SK-N-SH treated with all-trans-retinoic acid at 6 μM for 48 hours (cell line): ENCODE results near the gene NXPH1.

ENCODE experiments used
- ATAC-seq: fragments of 200-7000 bp; cut with Tn5 transposase; 3 replicates; pipeline ENCODE4 v1.9.1; 2020; ENCODE audit warnings: mild to moderate bottlenecking, moderate library complexity
- ARNTL ChIP-seq: fragments of 450-650 bp; formaldehyde crosslinking; IDR thresholded peaks from 2 replicates; pipeline ENCODE4 v1.5.0; 2020; ENCODE audit warnings: low read depth, mild to moderate bottlenecking, moderate library complexity, borderline replicate concordance
- BACH2 ChIP-seq: fragments of 250-450 bp; sonication (Bioruptor Pico); IDR thresholded peaks from 2 replicates; pipeline ENCODE4 v1.9.0; 2021; ENCODE audit warnings: mild to moderate bottlenecking, borderline replicate concordance
- CREB5 ChIP-seq: fragments of 250-450 bp; sonication (Bioruptor Pico); IDR thresholded peaks from 2 replicates; pipeline ENCODE4 v1.5.1; 2020; ENCODE audit warnings: low read depth, mild to moderate bottlenecking, moderate library complexity
- CSDC2 ChIP-seq: fragments of 250-450 bp; sonication (Bioruptor Pico); IDR thresholded peaks from 2 replicates; pipeline ENCODE4 v1.5.0; 2020; ENCODE audit warnings: mild to moderate bottlenecking, moderate library complexity
- CSRNP3 ChIP-seq: fragments of 250-450 bp; sonication (Bioruptor Pico); IDR thresholded peaks from 2 replicates; pipeline ENCODE4 v1.5.1; 2021; ENCODE audit warnings: mild to moderate bottlenecking, moderate library complexity
- ESRRG ChIP-seq: fragments of 250-450 bp; sonication (Bioruptor Pico); IDR thresholded peaks from 2 replicates; pipeline ENCODE4 v1.6.1; 2021; ENCODE audit warnings: mild to moderate bottlenecking
- GLIS3 ChIP-seq: fragments of 250-450 bp; sonication (Bioruptor Pico); IDR thresholded peaks from 2 replicates; pipeline ENCODE4 v1.5.0; 2020; ENCODE audit warnings: mild to moderate bottlenecking, moderate library complexity
- OSR1 ChIP-seq: fragments of 250-450 bp; sonication (Bioruptor Pico); IDR thresholded peaks from 2 replicates; pipeline ENCODE4 v1.8.0; 2022; ENCODE audit warnings: moderate library complexity, mild to moderate bottlenecking, inconsistent platforms
- PATZ1 ChIP-seq: fragments of 250-450 bp; sonication (Bioruptor Pico); IDR thresholded peaks from 2 replicates; pipeline ENCODE4 v1.8.0; 2020; ENCODE audit warnings: mild to moderate bottlenecking, moderate library complexity, borderline replicate concordance
- PPARA ChIP-seq: fragments of 250-450 bp; sonication (Bioruptor Pico); IDR thresholded peaks from 2 replicates; pipeline ENCODE4 v1.5.0; 2020; ENCODE audit warnings: mild to moderate bottlenecking, borderline replicate concordance
- RARB ChIP-seq: fragments of 250-450 bp; sonication (Bioruptor Pico); IDR thresholded peaks from 2 replicates; pipeline ENCODE4 v1.8.0; 2021; ENCODE audit warnings: mild to moderate bottlenecking, moderate library complexity
- SNAI2 ChIP-seq: fragments of 250-450 bp; sonication (Bioruptor Pico); IDR thresholded peaks from 2 replicates; pipeline ENCODE4 v1.5.0; 2020; ENCODE audit warnings: mild to moderate bottlenecking, moderate library complexity
- TCF4 ChIP-seq: fragments of 250-450 bp; sonication (Bioruptor Pico); IDR thresholded peaks from 2 replicates; pipeline ENCODE4 v1.8.0; 2021; ENCODE audit warnings: mild to moderate bottlenecking, moderate library complexity, borderline replicate concordance
- ZC3H10 ChIP-seq: fragments of 250-450 bp; sonication (Bioruptor Pico); IDR thresholded peaks from 2 replicates; pipeline ENCODE4 v1.5.1; 2021; ENCODE audit warnings: mild to moderate bottlenecking, moderate library complexity
- ZFP3 ChIP-seq: fragments of 250-450 bp; sonication (Bioruptor Pico); IDR thresholded peaks from 2 replicates; pipeline ENCODE4 v1.5.0; 2020; ENCODE audit warnings: mild to moderate bottlenecking, moderate library complexity
- ZFP30 ChIP-seq: fragments of 450-650 bp; formaldehyde crosslinking; IDR thresholded peaks from 2 replicates; pipeline ENCODE4 v1.5.0; 2022; ENCODE audit warnings: mild to moderate bottlenecking, moderate library complexity
- ZNF565 ChIP-seq: fragments of 450-650 bp; formaldehyde crosslinking; conservative IDR thresholded peaks from 2 replicates; pipeline ENCODE4 v1.5.0; 2020; ENCODE audit warnings: low read depth, mild to moderate bottlenecking, moderate library complexity
- ZNF70 ChIP-seq: fragments of 450-650 bp; formaldehyde crosslinking; IDR thresholded peaks from 2 replicates; pipeline ENCODE4 v1.5.0; 2020; ENCODE audit warnings: mild to moderate bottlenecking, moderate library complexity
- ZNF8 ChIP-seq: fragments of 450-650 bp; formaldehyde crosslinking; IDR thresholded peaks from 2 replicates; pipeline ENCODE4 v1.5.0; 2020; ENCODE audit warnings: mild to moderate bottlenecking, moderate library complexity
- TF ChIP-seq, protein P1 (sequence below): fragments of 250-450 bp; sonication (Bioruptor Pico); IDR thresholded peaks from 2 replicates; pipeline ENCODE4 v1.8.0; 2021; ENCODE audit warnings: low read depth, mild to moderate bottlenecking, moderate library complexity, borderline replicate concordance
- TF ChIP-seq, protein P2 (sequence below): fragments of 250-450 bp; sonication (Bioruptor Pico); IDR thresholded peaks from 2 replicates; pipeline ENCODE4 v1.5.0; 2020; ENCODE audit warnings: mild to moderate bottlenecking, moderate library complexity

Gene NXPH1

GRCh38 chr7:8444468-8444769 lies 11.0 kb downstream of the NXPH1 start:
- TF ChIP-seq ZFP30 (CRISPR knock-in tag) (no peak), OSR1 (CRISPR knock-in tag) (no peak), ZFP3 (CRISPR knock-in tag) (no peak), PPARA (CRISPR knock-in tag) (no peak), ARNTL (CRISPR knock-in tag) (no peak), ZNF565 (CRISPR knock-in tag) (no peak), ZNF8 (CRISPR knock-in tag) (no peak)
- TF ChIP-seq, protein P1, sequence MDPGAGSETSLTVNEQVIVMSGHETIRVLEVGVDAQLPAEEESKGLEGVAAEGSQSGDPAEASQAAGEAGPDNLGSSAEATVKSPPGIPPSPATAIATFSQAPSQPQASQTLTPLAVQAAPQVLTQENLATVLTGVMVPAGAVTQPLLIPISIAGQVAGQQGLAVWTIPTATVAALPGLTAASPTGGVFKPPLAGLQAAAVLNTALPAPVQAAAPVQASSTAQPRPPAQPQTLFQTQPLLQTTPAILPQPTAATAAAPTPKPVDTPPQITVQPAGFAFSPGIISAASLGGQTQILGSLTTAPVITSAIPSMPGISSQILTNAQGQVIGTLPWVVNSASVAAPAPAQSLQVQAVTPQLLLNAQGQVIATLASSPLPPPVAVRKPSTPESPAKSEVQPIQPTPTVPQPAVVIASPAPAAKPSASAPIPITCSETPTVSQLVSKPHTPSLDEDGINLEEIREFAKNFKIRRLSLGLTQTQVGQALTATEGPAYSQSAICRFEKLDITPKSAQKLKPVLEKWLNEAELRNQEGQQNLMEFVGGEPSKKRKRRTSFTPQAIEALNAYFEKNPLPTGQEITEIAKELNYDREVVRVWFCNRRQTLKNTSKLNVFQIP = no peak
- TF ChIP-seq, protein P2, sequence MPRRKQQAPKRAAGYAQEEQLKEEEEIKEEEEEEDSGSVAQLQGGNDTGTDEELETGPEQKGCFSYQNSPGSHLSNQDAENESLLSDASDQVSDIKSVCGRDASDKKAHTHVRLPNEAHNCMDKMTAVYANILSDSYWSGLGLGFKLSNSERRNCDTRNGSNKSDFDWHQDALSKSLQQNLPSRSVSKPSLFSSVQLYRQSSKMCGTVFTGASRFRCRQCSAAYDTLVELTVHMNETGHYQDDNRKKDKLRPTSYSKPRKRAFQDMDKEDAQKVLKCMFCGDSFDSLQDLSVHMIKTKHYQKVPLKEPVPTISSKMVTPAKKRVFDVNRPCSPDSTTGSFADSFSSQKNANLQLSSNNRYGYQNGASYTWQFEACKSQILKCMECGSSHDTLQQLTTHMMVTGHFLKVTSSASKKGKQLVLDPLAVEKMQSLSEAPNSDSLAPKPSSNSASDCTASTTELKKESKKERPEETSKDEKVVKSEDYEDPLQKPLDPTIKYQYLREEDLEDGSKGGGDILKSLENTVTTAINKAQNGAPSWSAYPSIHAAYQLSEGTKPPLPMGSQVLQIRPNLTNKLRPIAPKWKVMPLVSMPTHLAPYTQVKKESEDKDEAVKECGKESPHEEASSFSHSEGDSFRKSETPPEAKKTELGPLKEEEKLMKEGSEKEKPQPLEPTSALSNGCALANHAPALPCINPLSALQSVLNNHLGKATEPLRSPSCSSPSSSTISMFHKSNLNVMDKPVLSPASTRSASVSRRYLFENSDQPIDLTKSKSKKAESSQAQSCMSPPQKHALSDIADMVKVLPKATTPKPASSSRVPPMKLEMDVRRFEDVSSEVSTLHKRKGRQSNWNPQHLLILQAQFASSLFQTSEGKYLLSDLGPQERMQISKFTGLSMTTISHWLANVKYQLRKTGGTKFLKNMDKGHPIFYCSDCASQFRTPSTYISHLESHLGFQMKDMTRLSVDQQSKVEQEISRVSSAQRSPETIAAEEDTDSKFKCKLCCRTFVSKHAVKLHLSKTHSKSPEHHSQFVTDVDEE (CRISPR knock-in tag) = no peak
- ATAC-seq = no peak

DNA sequence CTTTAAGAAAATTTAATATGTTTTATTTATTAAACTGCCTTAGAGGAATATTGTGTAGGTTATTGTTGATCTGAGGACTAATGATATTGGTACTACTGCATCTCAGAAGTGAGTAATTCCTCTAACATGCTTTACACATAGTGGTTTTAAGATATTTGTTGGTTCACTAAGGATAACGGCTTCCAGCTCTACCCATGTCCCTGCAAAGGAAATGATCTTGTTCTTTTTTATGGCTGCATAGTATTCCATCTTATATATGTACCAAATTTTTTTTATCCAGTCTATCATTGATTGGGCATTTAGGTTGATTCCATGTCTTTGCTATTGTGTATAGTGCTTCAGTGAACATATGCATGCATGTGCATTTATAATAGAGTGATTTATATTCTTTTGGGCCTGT lies 20.1 kb downstream of the NXPH1 start:
- no peak for ATAC-seq
- TF ChIP-seq ARNTL (CRISPR knock-in tag) = no peak
- no peak for TF ChIP-seq PPARA (CRISPR knock-in tag)
- TF ChIP-seq TCF4 (CRISPR knock-in tag) = no peak
- no peak for TF ChIP-seq GLIS3 (CRISPR knock-in tag)
- no peak for TF ChIP-seq ZNF8 (CRISPR knock-in tag)
- TF ChIP-seq PATZ1 (CRISPR knock-in tag) = no peak
- TF ChIP-seq BACH2 (CRISPR knock-in tag) = no peak
- no peak for TF ChIP-seq ESRRG (CRISPR knock-in tag)
- TF ChIP-seq CSDC2 = no peak
- TF ChIP-seq CREB5 (CRISPR knock-in tag) = no peak

DNA sequence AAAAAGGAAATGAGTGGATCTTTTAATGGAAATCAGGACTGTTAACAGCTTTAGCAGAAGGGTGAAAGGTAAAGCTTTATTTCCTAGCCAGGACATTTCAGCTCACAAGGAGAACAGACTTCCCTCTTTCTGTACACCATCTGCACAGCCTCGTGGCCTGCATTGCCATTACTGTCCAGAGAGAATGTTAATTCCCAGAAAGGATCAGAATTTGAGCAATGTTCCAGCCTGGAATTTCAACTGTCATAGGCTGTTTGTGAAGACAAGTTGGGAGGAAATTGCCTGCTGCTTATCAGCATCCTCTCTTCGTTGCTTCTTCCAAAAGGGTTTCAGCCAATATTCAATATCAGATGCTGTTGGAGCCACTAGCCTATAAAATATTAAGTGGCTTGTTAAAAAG lies 22.0 kb downstream of the NXPH1 start:
- ATAC-seq = no peak
- TF ChIP-seq BACH2 (CRISPR knock-in tag) (no peak), ZNF70 (CRISPR knock-in tag) (no peak), SNAI2 (no peak), ESRRG (CRISPR knock-in tag) (no peak), PATZ1 (CRISPR knock-in tag) (no peak), PPARA (CRISPR knock-in tag) (no peak)

DNA sequence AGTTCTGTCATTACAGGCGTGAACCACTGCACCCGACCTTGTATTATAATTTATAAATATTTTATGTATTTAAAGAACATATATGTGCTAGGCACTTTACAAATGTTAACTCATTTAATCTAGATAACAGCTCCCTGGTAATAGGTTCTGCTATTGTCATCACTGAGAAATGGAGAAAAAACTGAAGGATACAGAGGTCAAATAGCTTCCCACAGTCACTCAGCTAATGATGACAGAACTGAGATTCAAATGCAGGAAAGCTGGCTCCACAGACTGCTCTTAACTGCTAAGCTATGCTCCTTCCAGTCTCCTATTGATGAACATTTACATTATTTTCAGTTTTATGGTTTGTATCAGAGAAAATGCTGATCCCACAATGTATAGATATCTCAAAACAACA lies 28.9 kb downstream of the NXPH1 start:
- ATAC-seq = no peak
- TF ChIP-seq ARNTL (CRISPR knock-in tag) = no peak
- TF ChIP-seq RARB (CRISPR knock-in tag) = no peak
- no peak for TF ChIP-seq OSR1 (CRISPR knock-in tag)
- no peak for TF ChIP-seq TCF4 (CRISPR knock-in tag)
- TF ChIP-seq BACH2 (CRISPR knock-in tag) = no peak
- TF ChIP-seq ZC3H10 (CRISPR knock-in tag) = no peak
- TF ChIP-seq GLIS3 (CRISPR knock-in tag) = no peak
- TF ChIP-seq ZFP3 (CRISPR knock-in tag) = no peak
- no peak for TF ChIP-seq CREB5 (CRISPR knock-in tag)
- no peak for TF ChIP-seq CSDC2
- no peak for TF ChIP-seq CSRNP3 (CRISPR knock-in tag)
- no peak for TF ChIP-seq ZNF70 (CRISPR knock-in tag)
- TF ChIP-seq ESRRG (CRISPR knock-in tag) = no peak
